AG08395 (cell line): Measurements from ENCODE around the gene IKBKG.
"Not testable (repeated sequence)": the region's sequence is repeated elsewhere in the genome, so short reads cannot be mapped to it uniquely, and the experiment has no call there.

Experiments
- DNase-seq: peaks from one replicate; pipeline ENCODE4 v3.0.0; 2012; ENCODE audit warnings: mixed read lengths, low spot score

Gene IKBKG

GRCh38 chrX:154526901-154527675 lies 20.3 kb upstream of the IKBKG start:
- peak; percentile 63 for DNase-seq

- peak; percentile 35 for DNase-seq
These were observed 18.2 kb upstream of the IKBKG start for GRCh38 chrX:154529206-154529612.

- no peak for DNase-seq
These were observed 17.1 kb upstream of the IKBKG start for GRCh38 chrX:154530286-154530685.

GRCh38 chrX:154531626-154532025 lies 15.8 kb upstream of the IKBKG start:
- DNase-seq, result no peak

GRCh38 chrX:154532690-154533089 lies 14.7 kb upstream of the IKBKG start:
- no peak for DNase-seq

- DNase-seq, result peak; percentile 89
These were observed 12.7 kb upstream of the IKBKG start for GRCh38 chrX:154534526-154535322.

GRCh38 chrX:154535892-154536291 lies 11.5 kb upstream of the IKBKG start:
- no peak for DNase-seq

GRCh38 chrX:154539077-154539476 lies 8.3 kb upstream of the IKBKG start:
- no peak for DNase-seq

GRCh38 chrX:154540365-154540764 lies 7.1 kb upstream of the IKBKG start:
- not testable (repeated sequence) for DNase-seq

- DNase-seq, result no peak
These were observed 6.4 kb upstream of the IKBKG start for GRCh38 chrX:154540897-154541535.

GRCh38 chrX:154541589-154541895 lies 5.9 kb upstream of the IKBKG start:
- DNase-seq, result no peak

- peak; percentile 81 for DNase-seq
These were observed 5.3 kb upstream of the IKBKG start for GRCh38 chrX:154541896-154542722.

- DNase-seq, result no peak
These were observed 4.5 kb upstream of the IKBKG start for GRCh38 chrX:154542723-154543424.

GRCh38 chrX:154545673-154546274 lies 1.6 kb upstream of the IKBKG start:
- no peak for DNase-seq

GRCh38 chrX:154546354-154547244 lies 821 bp upstream of the IKBKG start, which contains the start of gene G6PD:
Gene G6PD, minus strand, starts transcription at chrX:154546846. Its CDS starts 691 bp downstream, at chrX:154546155.
- DNase-seq, result peak; percentile 89

GRCh38 chrX:154548028-154548316 lies 552 bp downstream of the IKBKG start:
- no peak for DNase-seq

GRCh38 chrX:154549766-154550165 lies 2.3 kb downstream of the IKBKG start:
- no peak for DNase-seq

- DNase-seq, result not testable (repeated sequence)
These were observed 4.8 kb downstream of the IKBKG start for GRCh38 chrX:154552112-154552806.

- DNase-seq, result not testable (repeated sequence)
These were observed 10.8 kb downstream of the IKBKG start for GRCh38 chrX:154558060-154558690.
